Kidney tubule cell (primary cell): ENCODE results near the gene SLIT1.

Experiments used
- DNase-seq: peaks from one replicate; pipeline ENCODE4 v3.0.0-alpha.2; 2018; ENCODE audit warnings: low spot score

SLIT1 gene

GRCh38 chr10:97080051-97080776 lies 105.5 kb downstream of the SLIT1 start:
- DNase-seq, result no peak

- DNase-seq, result no peak
Observed at GRCh38 chr10:97079448-97079847, 106.3 kb downstream of the SLIT1 start.

- DNase-seq, result no peak
Observed at GRCh38 chr10:97078938-97079445, 106.8 kb downstream of the SLIT1 start.

GRCh38 chr10:97078261-97078937 lies 107.4 kb downstream of the SLIT1 start:
- no peak for DNase-seq

- no peak for DNase-seq
Observed at GRCh38 chr10:97076781-97077180, 109.0 kb downstream of the SLIT1 start.

- no peak for DNase-seq
Observed at GRCh38 chr10:97075961-97076525, 109.7 kb downstream of the SLIT1 start.

- no peak for DNase-seq
Observed at GRCh38 chr10:97075421-97075820, 110.3 kb downstream of the SLIT1 start.

DNA sequence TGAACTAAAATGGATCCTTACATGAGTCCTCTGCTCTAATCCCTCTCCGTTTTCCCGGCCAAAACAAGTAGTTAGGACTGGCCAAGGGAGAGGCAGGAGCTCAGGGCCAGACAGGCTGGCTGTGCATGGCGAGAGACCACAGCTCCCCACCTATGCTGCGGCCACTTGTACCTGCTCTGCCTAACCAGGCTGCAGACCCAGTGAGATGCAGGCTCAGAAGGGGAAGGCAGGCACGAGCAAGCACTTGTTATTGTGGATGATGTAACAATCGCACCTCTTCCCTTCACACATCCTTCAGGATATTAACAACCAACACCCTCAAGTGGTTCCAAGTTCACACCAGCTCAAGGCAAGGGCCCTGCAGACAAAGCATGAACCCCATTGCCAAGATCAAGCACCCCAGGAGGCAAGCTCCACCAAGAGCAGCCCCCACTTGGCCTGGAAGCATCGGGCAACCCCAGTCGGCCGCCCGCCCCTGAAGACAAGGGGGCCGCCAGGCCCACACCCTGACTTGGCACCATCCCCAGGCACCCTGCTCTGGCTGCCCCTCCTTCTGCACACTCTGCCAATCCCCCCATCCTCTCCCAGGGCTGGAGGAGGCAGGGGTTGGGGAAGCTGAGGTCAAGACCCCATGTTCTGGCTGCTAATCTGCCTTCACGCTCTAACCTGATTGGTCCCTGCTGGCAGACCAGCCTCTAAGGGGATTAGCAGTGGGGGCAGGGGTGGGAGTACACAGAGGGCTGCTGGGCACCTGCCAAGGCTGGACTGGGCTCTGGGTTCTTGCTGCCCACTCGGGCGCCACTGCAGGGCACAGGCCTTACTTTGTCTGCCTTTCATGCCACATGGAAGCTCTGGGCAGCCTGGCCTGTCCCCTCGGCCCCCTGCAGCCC lies 111.3 kb downstream of the SLIT1 start:
- DNase-seq, result no peak

DNA sequence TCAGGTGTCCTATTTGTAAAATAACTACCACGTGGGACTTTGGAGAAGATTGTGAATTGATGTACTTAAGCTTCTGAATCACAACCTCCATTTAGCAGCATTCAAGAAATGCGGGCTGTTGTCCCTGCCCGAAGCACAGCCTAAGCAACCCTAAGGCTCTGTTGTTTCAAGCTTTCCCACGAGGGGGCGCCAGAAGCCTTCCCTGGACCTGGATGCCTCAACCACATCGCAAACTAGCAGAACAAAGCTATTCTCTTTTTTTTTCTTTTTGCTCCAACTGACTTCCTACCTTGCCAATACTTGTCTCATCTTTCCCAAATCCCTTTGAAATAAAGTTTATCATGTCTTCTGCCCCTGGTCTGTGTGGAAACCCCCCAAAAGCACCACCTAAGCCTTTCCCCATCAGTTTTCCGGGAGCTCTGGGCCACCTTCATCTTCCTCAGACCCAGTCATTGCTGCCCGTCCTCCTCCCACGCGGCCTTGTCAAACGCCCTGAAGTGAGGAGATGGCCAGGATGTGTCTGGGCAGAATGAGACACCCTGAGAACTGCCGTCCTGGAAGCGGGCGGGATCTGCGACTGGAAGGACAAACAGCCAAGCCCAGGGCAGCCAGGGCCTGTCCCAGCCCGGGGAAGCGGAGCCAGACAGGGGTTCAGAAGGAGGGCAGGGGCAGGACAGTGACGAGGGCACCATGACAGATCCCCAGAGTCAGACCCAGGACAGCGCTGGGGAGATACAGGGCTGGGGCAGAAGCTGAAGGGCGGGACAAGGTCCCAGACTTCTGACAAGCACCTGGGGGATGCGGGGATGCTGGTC lies 112.7 kb downstream of the SLIT1 start:
- DNase-seq, result peak; percentile 73

DNA sequence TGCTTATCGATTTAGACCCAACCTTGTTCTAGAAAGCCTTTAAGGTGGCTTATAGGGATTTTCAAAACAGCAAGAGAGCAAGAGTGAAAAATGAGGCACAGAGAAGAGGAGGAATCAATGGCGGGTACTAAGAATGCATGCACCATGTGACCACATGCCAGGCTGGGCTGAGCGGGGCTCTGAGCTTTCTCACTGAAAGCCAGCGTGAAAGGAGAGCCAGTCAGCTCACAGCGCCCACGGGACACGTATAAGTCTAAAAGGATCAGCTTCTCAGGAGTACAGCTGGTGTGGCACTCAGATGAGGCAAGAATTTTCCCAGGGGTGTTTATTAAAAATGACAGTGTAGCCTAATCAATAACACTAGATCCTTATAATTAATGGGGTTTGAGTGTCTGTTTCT lies 114.3 kb downstream of the SLIT1 start:
- DNase-seq, result no peak

GRCh38 chr10:97069576-97070362 lies 116.0 kb downstream of the SLIT1 start:
- DNase-seq, result peak; percentile 42

DNA sequence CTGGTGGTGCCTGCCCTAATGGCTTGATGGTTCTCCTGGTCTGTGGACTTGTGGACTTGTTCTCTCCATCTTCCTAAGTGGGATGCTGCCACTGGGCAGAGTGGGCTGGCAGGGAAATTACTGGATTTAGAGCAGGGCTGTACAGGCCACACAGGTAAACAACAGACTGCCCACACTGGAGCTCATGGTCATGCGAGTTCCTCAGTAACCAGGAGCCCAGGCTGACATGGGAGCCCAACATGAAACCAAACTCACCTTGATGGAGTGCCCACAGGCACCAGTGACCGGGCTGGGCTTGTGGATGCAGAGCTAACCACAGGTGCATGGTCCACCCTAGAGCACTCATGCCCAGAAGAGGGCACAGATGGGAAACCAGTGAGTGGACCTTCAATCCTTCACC lies 116.7 kb downstream of the SLIT1 start:
- no peak for DNase-seq

DNA sequence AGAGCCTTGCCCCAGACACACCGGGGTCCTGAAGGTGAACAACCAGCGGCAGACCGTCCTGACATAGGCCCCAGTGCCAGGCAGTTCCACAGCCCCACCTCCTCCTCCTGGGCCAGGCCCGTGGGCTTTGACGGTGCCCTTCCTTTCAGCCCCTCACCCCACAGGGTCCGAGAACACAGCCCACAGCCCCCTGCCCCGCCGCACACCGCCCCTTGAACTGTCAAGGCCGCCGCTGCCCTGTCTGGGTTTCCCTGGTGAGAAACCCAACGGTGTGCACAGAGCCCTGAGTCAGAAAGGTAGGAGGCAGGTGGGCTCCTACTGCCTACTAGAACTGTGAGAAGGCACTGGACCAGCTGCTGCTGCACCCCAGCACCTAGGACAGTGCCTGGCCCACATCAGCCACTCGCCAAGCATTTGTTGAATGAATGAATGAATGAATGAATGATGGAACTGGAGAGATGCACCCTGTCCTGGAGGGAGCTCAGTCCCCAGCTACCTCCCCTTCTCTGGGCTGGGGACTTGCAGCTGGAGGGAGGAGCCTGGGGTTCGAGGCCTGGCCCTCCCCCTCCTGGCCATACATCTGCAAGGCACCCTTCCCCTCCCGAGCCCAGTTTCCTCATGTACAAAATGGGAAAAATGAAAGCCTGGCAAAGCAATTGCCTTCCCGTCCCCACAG lies 117.9 kb downstream of the SLIT1 start:
- no peak for DNase-seq

DNA sequence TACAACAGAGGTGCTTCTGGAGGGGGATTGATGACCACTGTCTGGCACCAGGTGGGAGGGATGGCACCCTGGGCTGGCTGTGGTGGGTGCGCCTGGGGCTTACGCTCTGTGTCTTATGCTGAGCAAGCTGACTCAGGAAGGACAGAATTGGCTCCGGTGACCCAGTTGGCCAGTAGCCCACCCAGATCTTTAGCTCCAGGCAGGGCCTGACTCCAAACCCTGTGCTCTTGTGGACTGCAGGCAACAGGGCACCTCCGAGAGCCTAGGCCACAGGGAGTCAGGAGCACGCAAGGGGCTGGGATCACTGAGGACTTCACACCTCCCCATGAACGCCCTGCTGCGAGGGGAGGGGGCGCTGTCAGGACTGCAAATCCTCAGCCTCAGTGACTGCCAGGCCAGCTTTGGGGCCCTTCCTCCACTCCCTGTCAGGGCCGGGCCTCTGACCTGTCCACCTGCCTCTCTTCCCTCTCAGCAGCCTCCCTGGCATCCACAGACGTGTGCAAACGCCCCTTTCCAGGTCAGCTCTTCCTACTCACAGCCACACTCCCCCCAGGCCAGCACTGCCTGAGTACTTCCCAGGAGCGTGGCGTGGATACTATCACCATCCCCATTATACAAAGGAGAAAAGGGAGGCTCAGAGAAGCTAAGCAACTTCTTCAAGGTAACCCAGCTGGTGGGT lies 118.7 kb downstream of the SLIT1 start:
- no peak for DNase-seq

DNA sequence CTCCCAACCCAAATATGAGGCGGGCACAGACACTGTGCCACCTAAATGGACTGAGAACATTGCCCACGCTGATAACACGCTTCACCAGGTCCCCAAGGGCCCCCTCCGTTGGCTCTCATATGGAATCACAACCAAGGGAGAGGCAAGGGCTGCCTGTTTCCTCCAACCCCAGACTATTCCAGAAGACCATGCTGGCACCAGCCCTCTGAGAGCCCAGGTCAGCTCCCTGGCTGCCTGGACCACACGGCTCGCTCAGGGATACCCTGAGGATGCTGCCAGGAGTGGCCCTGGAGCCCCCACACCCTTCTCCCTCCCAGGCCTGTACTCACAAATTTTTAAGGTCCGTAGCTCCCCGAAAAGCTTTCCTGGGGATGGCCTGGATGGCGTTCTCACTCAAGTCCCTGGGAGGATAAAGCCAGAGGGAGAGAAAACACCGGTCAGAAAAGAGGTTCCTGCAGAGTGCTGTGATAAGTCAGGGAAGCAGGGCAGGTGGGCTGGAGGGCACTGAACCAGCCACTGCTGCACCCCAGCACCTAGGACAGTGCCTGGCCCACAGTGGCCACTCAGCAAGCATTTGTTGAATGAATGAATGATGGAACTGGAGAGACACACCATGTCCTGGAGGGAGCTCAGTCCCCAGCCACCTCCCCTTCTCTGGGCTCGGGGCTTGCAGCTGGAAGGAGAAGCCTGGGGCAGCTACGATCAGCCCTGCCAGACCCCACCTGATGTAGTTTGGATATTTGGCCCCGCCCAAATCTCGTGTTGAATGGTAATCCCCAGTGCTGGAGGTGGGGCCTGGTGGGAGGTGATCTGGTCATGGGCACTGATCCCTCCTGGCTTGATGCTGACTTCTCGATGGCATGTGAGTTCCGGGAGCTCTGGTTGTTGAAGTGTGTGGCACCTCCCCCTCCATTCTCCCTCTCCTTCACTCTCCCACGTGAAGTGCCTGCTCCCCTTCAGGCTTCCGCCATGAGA lies 119.8 kb downstream of the SLIT1 start:
- DNase-seq, result no peak

- peak; percentile 89 for DNase-seq
Observed at GRCh38 chr10:97065128-97065527, 120.6 kb downstream of the SLIT1 start.

DNA sequence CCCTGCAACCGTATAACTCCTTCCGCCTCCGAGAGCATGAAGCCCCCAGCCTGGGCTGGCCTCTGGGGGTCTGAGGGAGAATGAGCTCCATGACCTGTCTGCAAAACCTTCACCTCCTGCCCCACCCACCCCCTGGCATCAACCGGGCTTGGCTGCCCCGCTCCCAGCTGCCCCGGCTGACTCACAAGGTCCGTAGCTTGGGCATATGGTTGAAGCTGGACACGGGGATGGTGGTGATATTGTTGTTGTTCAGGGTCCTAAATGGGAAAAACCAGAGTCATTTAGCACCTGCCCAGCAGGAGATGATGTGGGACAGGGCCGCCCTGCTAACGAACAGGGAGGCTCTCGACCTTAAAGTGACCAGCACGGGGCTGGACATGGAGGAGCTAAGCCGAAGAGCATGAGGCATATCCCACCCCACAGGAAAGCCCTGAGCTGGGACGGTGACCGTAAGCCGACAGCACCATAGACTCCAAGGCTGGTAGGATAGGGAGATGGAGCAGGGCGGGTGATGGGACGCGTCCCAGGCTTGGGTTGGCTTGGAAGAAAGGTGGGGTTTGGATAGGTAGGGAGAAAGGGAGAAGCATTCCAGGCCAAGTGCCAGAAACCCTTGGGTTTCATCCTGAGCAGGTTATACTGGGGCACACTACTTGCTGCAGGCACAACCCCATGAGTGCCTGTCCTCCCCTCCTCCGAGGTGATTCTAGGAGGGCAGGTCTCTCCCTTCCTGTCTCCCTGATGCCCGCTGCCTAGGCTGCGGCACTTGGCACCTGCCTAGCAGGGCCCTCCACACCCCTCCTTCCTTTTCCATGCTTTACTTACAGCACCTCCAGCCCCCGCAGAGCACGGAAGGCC lies 121.5 kb downstream of the SLIT1 start:
- DNase-seq, result no peak
